HCT116 (cell line): ENCODE results near the gene CRISP2. TPM values are rescaled to one million over a fixed set of nuclear protein-coding genes. Genes with fewer than 3 reads are reported as not detected.

Experiments used
- ATAC-seq: fragments of 200-7000 bp; cut with Tn5 transposase; 2 replicates; pipeline ENCODE4 v1.9.1; 2020; ENCODE audit warnings: mild to moderate bottlenecking, moderate library complexity
- BruUV-seq: library from RNA; stranded (reverse); fragments of 400-500 nt; replicated peaks from 2 replicates; lab custom pipeline; 2021; lab: Mats Ljungman, UMichigan
- CTCF ChIA-PET: fragments of 300-600 bp; sonication (Branson Sonifier 250); formaldehyde crosslinking; loops from one replicate; lab custom pipeline; 2021; ENCODE audit warnings: antibody characterized with exemption; lab: Charles Lee
- POLR2A ChIA-PET: fragments of 300-600, 350-600 bp; sonication (Branson Sonifier 250); formaldehyde crosslinking; loops from one replicate; lab custom pipeline; 2021; ENCODE audit warnings: antibody characterized with exemption; lab: Charles Lee
- RAD21 ChIA-PET, 2 experiments: fragments of 300-600 bp; sonication (Branson Sonifier 250); formaldehyde crosslinking; loops; one replicate each; lab custom pipeline; 2023; ENCODE audit warnings: low total read pairs in 2 of 2; ENCODE audit not compliant: uncharacterized antibody in 2 of 2, unreplicated experiment in 2 of 2, low non-redundant PET in 1 of 2; lab: Charles Lee
- DNase-seq: peaks from one replicate; pipeline ENCODE4 v3.0.0-alpha.2; 2010; ENCODE audit warnings: low read depth, low spot score
- H2AFZ ChIP-seq: fragments of 200-600 bp; shearing (Covaris generic), sonication (generic); 2 replicates; pipeline ENCODE4 v1.6.1; 2017; ENCODE audit warnings: low read depth, mixed run types, mixed read lengths, antibody characterized with exemption, low read length; ENCODE audit not compliant: poor library complexity, severe bottlenecking
- H3K27ac ChIP-seq: 2 replicates; pipeline ENCODE4 v1.5.1; 2012; ENCODE audit warnings: low read depth, low read length
- H3K27me3 ChIP-seq: fragments of 200-600 bp; sonication (generic); 2 replicates; pipeline ENCODE4 v1.6.1; 2016; ENCODE audit warnings: mixed run types, low read length, mixed read lengths; ENCODE audit not compliant: insufficient read depth
- H3K36me3 ChIP-seq, 2 experiments: fragments of 200-500 bp in 1 of 2; fragments of 200-600 bp in 1 of 2; sonication (Bioruptor generic) in 1 of 2; sonication (generic) in 1 of 2; 2 replicates each; pipeline versions ENCODE4 v1.5.1 to v1.6.1; 2014 to 2016; ENCODE audit warnings: low read length in 2 of 2, inconsistent platforms in 1 of 2, mixed read lengths in 1 of 2, mixed run types in 1 of 2; ENCODE audit not compliant: insufficient read depth in 2 of 2, control insufficient read depth in 1 of 2
- H3K4me1 ChIP-seq, 2 experiments: fragments of 200-600 bp in 1 of 2; sonication (generic) in 1 of 2; 2 replicates each; pipeline versions ENCODE4 v1.5.1 to v1.6.1; 2012 to 2017; ENCODE audit warnings: low read length in 2 of 2, inconsistent platforms in 1 of 2, mild to moderate bottlenecking in 1 of 2, mixed read lengths in 1 of 2, mixed run types in 1 of 2, moderate library complexity in 1 of 2; ENCODE audit not compliant: insufficient read depth in 2 of 2, control insufficient read depth in 1 of 2
- H3K4me2 ChIP-seq: fragments of 200-600 bp; sonication (generic); 2 replicates; pipeline ENCODE4 v1.6.1; 2017; ENCODE audit warnings: mixed run types, low read length, mixed read lengths
- H3K4me3 ChIP-seq, 2 experiments: fragments of 200-600 bp in 1 of 2; sonication (generic) in 1 of 2; replicated peaks in 1 of 2; 2 replicates each; pipeline ENCODE4 v1.5.1; 2011 to 2016; ENCODE audit warnings: low read length in 2 of 2, control low read depth in 1 of 2, low read depth in 1 of 2, mild to moderate bottlenecking in 1 of 2, mixed read lengths in 1 of 2, mixed run types in 1 of 2
- H3K79me2 ChIP-seq: fragments of 200-600 bp; sonication (generic); 2 replicates; pipeline ENCODE4 v1.6.1; 2017; ENCODE audit warnings: mild to moderate bottlenecking, mixed run types, low read length, moderate library complexity, mixed read lengths; ENCODE audit not compliant: insufficient read depth
- H3K9ac ChIP-seq: fragments of 200-600 bp; sonication (generic); 2 replicates; pipeline ENCODE4 v1.6.1; 2016; ENCODE audit warnings: low read length, mixed read lengths
- H3K9me2 ChIP-seq: fragments of 200-600 bp; sonication (generic), shearing (Covaris generic); 2 replicates; pipeline ENCODE4 v1.6.1; 2017; ENCODE audit warnings: mixed run types, mild to moderate bottlenecking, moderate library complexity; ENCODE audit not compliant: insufficient read depth
- H3K9me3 ChIP-seq, 2 experiments: fragments of 200-500 bp in 1 of 2; fragments of 200-600 bp in 1 of 2; sonication (Bioruptor generic) in 1 of 2; sonication (generic) in 1 of 2; 2 replicates each; pipeline ENCODE4 v1.6.1; 2014 to 2017; ENCODE audit warnings: low read length in 2 of 2, mixed read lengths in 2 of 2, inconsistent platforms in 1 of 2, low read depth in 1 of 2, mild to moderate bottlenecking in 1 of 2, mixed run types in 1 of 2, moderate library complexity in 1 of 2; ENCODE audit not compliant: control insufficient read depth in 1 of 2, insufficient read depth in 1 of 2
- H4K20me1 ChIP-seq: fragments of 200-600 bp; sonication (generic), shearing (Covaris generic); 2 replicates; pipeline ENCODE4 v1.6.1; 2017; ENCODE audit warnings: mixed run types, mild to moderate bottlenecking, moderate library complexity; ENCODE audit not compliant: insufficient read depth
- CEBPB ChIP-seq: IDR thresholded peaks from 2 replicates; pipeline ENCODE4 v1.6.1; 2012; ENCODE audit warnings: low read depth
- EZH2phosphoT487 ChIP-seq: fragments of 200-600 bp; IDR thresholded peaks from 2 replicates; pipeline ENCODE4 v1.6.1; 2018; ENCODE audit warnings: antibody characterized with exemption, borderline replicate concordance
- FOSL1 ChIP-seq: IDR thresholded peaks from 2 replicates; pipeline ENCODE4 v1.6.1; 2012; ENCODE audit warnings: low read depth
- MAX ChIP-seq: IDR thresholded peaks from 2 replicates; pipeline ENCODE4 v1.6.1; 2012
- POLR2A ChIP-seq: IDR thresholded peaks from 2 replicates; pipeline ENCODE4 v1.7.0; 2011; ENCODE audit warnings: borderline replicate concordance; ENCODE audit not compliant: insufficient read depth, insufficient read length; ENCODE audit errors: extremely low read depth
- POLR2AphosphoS5 ChIP-seq: IDR thresholded peaks from 2 replicates; pipeline ENCODE4 v1.6.1; 2011; ENCODE audit warnings: mild to moderate bottlenecking, low read depth, low read length, moderate library complexity
- REST ChIP-seq: IDR thresholded peaks from 2 replicates; pipeline ENCODE4 v1.6.1; 2012; ENCODE audit warnings: low read depth
- YY1 ChIP-seq: IDR thresholded peaks from 2 replicates; pipeline ENCODE4 v1.6.1; 2011; ENCODE audit warnings: low read length, low read depth, moderate library complexity, mild to moderate bottlenecking; ENCODE audit not compliant: insufficient replicate concordance; ENCODE audit errors: extremely low read depth
- ZBTB33 ChIP-seq: IDR thresholded peaks from 2 replicates; pipeline ENCODE4 v1.6.1; 2011; ENCODE audit warnings: mild to moderate bottlenecking, low read length, moderate library complexity; ENCODE audit not compliant: insufficient replicate concordance; ENCODE audit errors: extremely low read depth
- intact Hi-C: fragments of 100-400 bp; cut with micrococcal nuclease; formaldehyde crosslinking; loops from 2 replicates; pipeline ENCODE4 v1.10.0; 2022
- total RNA-seq: library from RNA; stranded (reverse); gene quantifications from one replicate; pipeline ENCODE4 v1.2.1, GENCODE V29; 2021; ENCODE audit not compliant: unreplicated experiment

The CRISP2 gene
- total RNA-seq, 1 experiment from 2014 or later: not detected

DNA sequence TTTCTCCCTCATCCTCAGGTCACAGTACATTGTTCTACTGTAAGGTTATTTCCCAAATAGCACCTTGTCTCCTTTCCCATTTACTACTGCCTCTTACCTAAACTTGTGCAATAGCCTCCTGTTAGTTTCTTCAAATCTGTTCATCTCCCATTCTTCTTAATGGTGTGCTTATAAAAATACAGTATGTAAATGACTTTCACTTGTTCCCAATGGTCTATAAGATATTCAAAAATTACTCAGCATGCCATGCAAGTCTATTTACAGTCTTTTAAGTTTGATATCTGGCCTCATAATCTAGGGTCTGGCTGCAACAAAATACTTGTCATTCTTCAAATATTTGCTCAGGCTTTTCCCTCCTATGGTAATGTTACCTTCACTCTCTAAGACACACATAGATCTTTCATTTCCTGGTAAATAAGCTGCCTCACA is 45.2 kb downstream of the CRISP2 start:
- intact Hi-C loops: no loop called here
- BruUV-seq: no TSS peak
- Histone ChIP-seq H3K4me3 (no peak overlapping the region), H3K9me3 (no peaks in the 10 kb centered on the region), H3K9ac (no peak overlapping the region), H3K4me1 (no peaks in the 10 kb centered on the region), H3K27me3 (no peaks in the 10 kb centered on the region), H4K20me1 (no peaks in the 10 kb centered on the region), H3K9me2 (no peaks in the 10 kb centered on the region), H3K79me2 (no peaks in the 10 kb centered on the region), H2AFZ (no peak overlapping the region), H3K27ac (no peak overlapping the region), H3K36me3 (no peaks in the 10 kb centered on the region), H3K4me2 (no peak overlapping the region)
- ChIA-PET CTCF (no interaction called here), RAD21 (no interaction called here), POLR2A (no interaction called here)
- DNase-seq: no peak
- no peak for TF ChIP-seq EZH2phosphoT487
- TF ChIP-seq POLR2AphosphoS5: no peak
- TF ChIP-seq POLR2A: no peak
- no peak for TF ChIP-seq REST
- no peak for ATAC-seq

GRCh38 chr6:49666930-49667757 is 46.2 kb downstream of the CRISP2 start:
- POLR2A ChIA-PET: no interaction called here
- TF ChIP-seq YY1 (no peak), CEBPB (no peak), FOSL1 (no peak), ZBTB33 (no peak), MAX (no peak), POLR2AphosphoS5 (no peak)
- TF ChIP-seq, all 23 proteins: peak for 0
- intact Hi-C loops: no loop called here
- Histone ChIP-seq H3K4me1 (no peaks in the 10 kb centered on the region), H4K20me1 (no peaks in the 10 kb centered on the region), H3K27ac (no peak overlapping the region), H3K4me3 (no peak overlapping the region), H3K9me2 (no peaks in the 10 kb centered on the region), H2AFZ (no peak overlapping the region), H3K4me2 (no peak overlapping the region), H3K9ac (no peak overlapping the region), H3K79me2 (no peaks in the 10 kb centered on the region), H3K9me3 (no peaks in the 10 kb centered on the region), H3K27me3 (no peaks in the 10 kb centered on the region), H3K36me3 (no peaks in the 10 kb centered on the region)
- DNase-seq (no peak), ATAC-seq (no peak)
- RAD21 ChIA-PET: no interaction called here
- BruUV-seq: no TSS peak
- CTCF ChIA-PET: no interaction called here
